Suprapubic skin (tissue), 4 donors: ENCODE data around the gene CPEB3.

Experiments
- CTCF ChIP-seq, 2 donors: fragments of 200-600 bp in 1 of 2; fragments of 450-650 bp in 1 of 2; sonication (generic) in 1 of 2; IDR thresholded peaks; one replicate each; pipeline ENCODE4 v1.5.1; 2016 to 2019; ENCODE audit warnings: antibody characterized with exemption in 2 of 2, mild to moderate bottlenecking in 1 of 2, moderate library complexity in 1 of 2
- EP300 ChIP-seq: sonication (generic); formaldehyde crosslinking; IDR thresholded peaks from one replicate; pipeline ENCODE4 v1.6.1; 2017; ENCODE audit warnings: antibody characterized with exemption
- POLR2A ChIP-seq, 2 donors: fragments of 450-650 bp; IDR thresholded peaks; one replicate each; pipeline ENCODE4 v1.6.1; 2017; ENCODE audit warnings: antibody characterized with exemption in 2 of 2, mild to moderate bottlenecking in 2 of 2, moderate library complexity in 2 of 2
- POLR2AphosphoS5 ChIP-seq, 3 donors: sonication (generic); formaldehyde crosslinking; IDR thresholded peaks; one replicate each; pipeline ENCODE4 v1.6.1; 2017; ENCODE audit warnings: antibody characterized with exemption in 3 of 3

- no peak for TF ChIP-seq CTCF (IDR thresholded peaks at IDR 0.05)
- TF ChIP-seq POLR2A (IDR thresholded peaks at IDR 0.05), result no peak
- TF ChIP-seq POLR2AphosphoS5 (IDR thresholded peaks at IDR 0.05), result no peak
- TF ChIP-seq EP300, result no peak
Observed at GRCh38 chr10:92011560-92012214, 279.2 kb downstream of the CPEB3 start.
